Activated T-cell treated with anti-CD3 and anti-CD28 coated beads, Interleukin-2, amount 50 U/mL, for 1 hour (primary cell): Measurements from ENCODE around the gene TVP23A.

ENCODE experiments used
- DNase-seq: peaks from one replicate; pipeline ENCODE4 v3.0.0-alpha.2; 2020

TVP23A gene

DNA sequence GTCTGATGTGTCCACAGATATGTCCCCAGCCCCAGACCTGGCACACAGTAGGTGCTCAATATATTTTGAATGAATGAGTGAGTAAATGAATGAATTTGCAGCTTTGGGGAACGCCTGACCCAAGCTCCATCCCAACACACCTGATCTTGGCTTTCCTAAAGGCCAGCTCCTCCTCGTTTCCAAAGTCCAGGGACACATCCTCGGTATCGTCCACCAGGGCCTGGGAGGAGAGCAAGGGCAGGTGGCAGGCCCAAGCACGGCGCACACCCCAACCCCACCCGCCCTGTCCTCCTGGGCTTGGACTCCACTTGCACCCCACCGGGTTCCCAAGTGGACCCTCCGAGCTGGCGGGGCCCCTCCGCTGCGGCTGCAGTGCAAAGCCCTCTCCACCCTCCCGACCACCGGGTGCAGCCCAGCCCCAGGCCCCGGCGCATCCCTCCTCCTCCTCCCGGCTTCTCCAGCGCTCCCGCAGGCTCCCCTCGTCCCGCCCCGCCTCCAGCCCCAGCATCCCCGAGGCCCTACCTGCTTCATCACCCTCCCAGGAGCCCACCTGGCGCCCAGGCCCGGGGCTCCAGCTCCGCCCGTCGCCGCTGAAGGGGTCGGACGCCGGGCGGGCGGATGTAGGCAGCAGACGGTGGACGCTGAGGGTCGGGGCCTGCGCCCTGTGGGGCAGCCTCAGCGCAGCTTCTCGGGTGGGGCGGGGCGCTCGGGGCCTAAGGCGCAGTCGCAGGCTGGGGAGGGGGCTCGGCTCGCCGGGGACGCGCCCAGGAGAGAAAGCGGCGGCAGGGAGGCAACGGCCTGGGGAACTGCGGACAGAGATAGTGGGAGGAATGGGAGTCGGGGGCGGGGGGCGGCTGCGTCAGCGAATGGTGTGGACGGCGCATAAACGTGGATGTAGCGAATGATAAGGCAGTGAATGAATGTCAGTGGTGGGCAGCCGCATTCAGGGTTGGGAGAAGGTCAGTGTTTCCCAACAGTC lies at the start of gene TVP23A:
TVP23A (minus strand) TSS at position 832 of the 979 bp plus-strand sequence; CDS start at position 531, 301 bp downstream.
- DNase-seq: no peak

DNA sequence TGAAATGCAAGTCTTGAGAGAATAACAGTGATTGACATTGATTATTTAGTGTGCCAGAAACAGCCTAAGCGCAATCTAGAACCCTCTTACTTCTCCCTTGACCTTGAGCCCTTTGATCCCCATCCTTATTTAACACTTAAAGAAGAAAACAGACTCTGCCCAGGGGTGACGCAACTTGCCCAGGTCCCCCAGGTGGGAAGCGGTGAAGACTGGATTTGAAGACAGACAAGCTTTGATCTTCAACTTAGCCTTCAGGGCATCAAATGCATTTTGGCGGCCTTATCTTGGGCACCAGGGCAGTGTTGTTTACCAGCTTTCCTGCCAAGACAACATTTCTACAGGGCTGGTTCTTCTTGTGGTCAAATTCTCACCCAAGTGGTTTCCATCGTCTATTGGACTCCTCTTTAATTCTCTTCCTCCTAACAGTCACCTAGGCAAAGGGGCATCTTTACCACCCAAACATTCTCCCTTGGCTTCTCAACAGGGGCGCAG lies 49.6 kb upstream of the TVP23A start:
- no peak for DNase-seq

DNA sequence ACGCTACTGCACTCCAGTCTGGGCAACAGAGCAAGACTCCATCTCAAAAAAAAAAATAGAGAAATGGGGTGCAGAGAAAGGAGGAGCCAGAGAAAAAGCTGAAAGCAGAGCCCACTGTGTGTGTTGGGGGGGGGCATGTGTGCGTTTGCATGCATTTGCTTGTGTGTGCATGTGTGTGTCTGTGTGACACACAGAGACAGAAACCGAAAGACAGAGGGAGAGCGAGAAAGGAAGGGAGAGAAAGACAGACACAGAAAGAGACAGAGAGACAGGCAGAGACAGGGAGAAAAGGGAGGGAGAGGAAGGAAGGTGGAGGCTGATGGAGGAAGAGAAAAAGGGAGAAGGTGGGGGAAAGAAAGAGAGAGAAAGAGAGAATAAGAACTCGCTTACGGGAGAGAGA lies 48.6 kb upstream of the TVP23A start:
- no peak for DNase-seq

DNA sequence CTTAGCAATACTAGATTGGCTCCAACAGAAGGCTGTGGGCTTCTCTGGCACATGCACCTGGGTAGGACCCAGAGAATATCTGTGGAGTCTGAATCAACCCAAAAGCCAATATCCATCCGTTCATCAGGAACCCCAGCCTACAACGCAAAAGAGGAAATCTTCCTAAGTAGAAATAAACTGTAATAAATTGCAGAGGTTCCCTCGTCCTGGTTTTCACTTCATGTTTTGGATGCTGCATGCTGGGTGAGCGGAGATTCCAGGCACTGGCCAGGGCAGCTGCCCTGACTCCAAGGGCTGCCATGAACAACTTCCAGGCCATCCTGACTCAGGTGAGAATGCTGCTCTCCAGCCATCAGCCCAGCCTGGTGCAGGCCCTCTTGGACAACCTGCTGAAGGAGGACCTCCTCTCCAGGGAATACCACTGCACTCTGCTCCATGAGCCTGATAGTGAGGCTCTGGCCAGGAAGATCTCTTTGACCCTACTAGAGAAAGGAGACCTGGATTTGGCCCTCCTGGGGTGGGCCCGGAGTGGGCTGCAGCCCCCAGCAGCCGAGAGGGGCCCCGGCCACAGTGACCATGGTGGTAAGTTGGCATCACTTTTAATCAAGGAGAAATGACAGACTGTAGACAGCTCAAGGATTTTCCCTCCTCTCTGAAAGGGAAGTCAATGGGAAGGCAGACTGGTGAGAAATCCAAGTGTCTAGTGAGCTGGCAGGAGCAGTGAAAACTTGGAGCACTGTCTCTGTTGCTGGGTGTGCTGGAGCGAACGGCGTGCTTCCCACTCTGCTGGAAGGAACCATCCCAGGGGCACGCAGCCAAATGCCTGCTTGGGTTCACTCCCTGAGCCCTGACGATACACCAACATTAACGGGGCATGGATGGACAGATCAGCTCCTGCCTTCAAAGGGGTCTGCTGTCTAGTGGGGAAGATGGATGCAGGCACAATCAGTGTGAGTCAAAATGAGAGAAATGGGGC lies 47.7 kb upstream of the TVP23A start:
- no peak for DNase-seq

DNA sequence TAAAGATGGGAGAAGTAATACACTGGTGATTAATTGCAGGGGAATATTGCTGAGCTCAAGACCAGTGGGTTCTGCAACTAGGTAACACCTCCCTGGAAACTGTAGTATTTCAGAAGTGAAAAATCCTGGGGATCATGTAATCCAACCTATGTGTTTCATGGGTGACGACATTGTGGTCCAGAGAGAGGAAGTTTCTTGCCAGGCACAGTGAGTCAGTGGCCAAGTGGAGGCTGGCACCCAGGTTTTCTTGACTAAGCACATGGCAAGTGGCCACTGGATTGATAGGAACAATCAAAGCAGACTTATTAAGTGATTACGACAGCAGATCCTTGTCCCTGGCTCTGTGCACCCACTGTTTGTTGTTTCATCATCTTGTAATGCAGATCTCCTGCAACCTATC lies 43.8 kb upstream of the TVP23A start:
- no peak for DNase-seq

DNA sequence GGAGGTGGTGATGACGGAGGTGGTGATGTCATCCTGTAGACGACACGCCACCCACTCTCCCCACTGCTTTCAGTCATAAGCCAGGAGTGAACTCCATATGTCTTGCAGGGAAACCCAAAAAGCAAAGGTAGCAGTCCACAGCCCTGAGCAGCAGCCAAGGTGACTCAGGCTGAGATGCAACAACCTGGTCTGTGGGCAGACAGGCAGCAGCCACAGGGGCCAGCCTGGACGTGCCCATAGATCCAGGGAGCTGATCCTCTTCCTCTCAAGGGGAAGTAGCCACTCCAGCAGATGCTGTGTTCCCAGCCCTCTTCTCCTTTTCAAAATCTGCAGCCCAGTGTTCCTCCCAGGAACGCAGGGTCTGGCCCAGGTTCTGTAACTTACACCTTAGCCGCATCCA lies 41.1 kb upstream of the TVP23A start:
- no peak for DNase-seq

DNA sequence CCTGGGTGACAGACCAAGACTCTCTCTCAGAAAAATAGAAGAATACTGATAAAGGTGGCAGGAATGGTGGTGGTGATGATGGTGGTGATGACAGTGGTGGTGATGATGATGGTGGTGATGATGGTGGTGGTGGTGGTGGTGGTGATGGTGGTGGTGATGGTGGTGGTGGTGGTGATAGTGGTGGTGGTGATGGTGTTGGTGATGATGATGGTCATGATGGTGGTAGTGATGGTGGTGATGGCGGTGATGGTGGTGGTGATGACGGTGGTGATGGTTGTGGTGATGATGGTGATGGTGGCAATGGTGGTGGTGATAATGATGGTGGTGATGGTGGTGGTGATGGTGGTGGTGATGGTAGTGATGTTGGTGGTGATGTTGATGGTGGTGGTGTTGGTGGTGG lies 40.4 kb upstream of the TVP23A start:
- DNase-seq: no peak

DNA sequence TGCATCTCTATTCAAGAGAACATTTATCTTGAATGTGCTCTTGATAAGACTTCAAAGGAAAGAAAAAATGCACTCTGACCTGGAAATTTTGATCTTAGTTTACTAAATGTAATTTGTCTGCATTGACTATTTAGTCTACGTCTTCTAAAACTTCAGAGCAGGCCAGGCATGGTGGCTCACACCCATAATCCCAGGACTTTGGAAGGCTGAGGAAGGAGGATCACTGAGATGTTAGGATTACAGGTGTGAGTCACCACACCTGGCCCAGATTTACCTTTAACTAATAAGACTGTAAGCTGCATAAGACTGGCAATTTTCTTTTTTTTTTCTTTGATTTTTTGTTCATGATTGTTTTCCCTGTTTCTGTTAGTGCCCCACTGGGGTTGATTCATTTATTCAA lies 39.6 kb upstream of the TVP23A start:
- DNase-seq: no peak

DNA sequence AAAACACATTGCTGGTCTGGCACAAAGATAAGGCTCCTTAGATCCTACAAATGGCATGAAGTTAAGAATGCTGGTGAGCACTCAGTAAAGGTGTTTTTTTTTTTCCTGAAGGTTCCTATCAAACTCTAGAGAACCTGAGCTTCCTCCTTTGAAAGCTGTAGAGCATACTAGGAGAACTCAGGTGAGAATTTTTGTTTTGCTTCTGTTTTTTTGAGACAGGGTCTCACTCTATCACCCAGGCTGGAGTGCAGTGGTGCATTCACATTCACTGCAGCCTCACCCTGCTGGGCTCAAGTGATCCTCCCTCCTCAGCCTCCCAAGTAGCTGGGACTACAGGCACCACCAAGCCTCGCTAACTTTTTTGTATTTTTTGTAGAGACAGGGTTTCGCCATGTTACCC lies 37.4 kb upstream of the TVP23A start:
- DNase-seq: no peak

DNA sequence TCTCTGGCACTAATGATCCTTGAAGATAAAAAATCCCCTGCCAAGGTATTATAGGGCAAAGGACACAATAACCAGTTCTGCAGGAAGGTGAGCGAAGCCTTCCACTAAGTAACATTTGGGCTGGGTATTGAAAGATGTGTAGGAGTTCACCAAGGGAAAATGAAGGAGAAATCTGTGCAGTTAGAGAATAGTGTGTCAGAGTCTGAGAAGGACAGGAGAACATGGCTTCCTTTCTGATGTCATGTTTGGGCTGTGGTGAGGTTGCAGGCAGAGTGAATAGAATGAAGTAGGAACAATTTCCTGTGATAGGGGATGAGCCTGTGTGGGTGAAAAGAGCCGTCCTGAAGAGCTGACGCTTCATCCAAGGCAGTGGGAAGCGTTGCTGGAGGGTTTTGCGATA lies 34.4 kb upstream of the TVP23A start:
- no peak for DNase-seq

DNA sequence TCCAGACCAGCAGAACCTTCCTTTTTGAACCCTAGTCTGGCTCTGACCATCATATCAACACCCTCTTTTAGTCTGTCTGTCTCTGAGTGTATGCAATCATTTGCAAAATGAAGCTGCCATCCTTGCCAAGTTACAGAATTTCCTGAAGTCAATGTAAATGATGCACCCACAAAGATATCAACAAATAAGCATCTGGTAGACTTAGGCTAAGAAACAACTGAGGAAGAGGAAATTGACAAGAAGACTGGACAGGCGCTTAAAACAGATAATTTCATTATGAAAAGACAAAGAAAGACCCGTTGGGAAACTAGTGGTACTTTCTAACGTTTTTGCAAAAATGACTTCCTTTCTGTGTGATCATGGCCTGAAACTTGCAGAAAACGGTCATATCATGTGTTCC lies 33.7 kb upstream of the TVP23A start:
- no peak for DNase-seq

DNA sequence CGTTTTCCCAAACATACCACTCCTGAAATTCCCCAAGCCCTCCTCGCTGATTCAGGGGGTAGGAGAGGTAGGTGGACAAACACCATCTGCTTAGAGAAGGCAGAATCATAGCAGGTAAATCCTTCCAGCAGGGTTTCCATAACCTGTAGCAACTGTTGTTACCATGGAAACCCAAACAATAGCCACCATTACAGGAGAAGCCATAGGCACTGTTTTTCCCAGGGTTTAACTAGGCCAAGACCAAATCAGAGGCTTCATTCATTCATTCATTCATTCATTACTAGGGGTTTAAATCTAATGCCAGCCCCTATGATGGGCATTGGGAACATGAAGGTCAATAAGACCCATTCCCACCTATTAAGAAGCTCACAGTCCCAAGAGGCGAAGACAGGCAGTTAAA lies 32.9 kb upstream of the TVP23A start:
- DNase-seq: no peak

DNA sequence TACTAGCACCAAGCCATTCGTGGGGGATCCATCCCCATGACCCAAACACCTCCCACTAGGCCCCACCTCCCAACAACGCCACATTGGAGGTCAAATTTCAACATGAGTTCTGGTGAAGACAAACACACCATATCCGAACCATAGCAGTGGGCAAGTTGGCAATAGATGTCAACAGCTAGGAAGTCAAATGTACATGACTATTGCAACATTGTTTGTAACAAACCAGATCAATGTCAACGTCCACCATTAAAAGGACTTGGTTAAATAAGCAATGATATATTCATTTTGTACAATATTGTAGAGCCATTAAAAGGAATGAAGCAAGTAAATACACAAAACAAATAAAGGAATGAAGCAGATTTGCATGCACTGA lies 31.9 kb upstream of the TVP23A start:
- no peak for DNase-seq

DNA sequence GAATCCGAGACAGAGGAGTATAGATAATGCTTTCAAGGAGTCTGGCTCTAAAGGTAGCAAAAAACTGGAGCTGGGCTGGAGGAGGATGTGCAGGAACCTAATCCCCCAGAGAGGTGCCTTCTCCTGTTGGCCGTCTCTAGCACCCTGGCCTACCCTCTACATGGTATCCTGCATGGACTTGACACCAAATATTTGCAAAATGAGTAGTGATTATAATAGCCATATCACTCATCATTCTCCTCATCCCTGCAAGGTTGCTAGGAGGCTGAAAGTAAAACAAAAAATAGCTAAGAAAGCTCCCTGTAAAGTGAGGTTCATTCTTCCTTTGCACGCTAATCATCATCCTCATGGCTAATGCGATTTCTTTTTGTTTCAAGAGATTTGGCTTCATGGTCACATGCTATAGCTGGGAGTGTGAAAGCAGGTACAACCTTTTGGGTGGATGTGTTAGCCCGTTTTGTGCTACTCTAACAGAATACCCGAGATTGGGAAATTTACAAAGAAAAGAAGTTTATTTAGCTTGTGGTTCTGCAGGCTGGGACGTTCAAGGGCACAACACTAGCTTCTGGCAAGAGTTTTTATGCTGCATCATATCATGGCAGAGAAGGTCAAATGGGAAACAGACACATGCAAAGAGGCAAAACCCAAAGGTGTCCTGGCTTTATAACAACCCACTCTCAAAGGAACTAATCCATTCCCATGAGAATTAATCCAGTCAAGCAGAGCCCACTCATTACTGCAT lies 31.3 kb upstream of the TVP23A start:
- no peak for DNase-seq

DNA sequence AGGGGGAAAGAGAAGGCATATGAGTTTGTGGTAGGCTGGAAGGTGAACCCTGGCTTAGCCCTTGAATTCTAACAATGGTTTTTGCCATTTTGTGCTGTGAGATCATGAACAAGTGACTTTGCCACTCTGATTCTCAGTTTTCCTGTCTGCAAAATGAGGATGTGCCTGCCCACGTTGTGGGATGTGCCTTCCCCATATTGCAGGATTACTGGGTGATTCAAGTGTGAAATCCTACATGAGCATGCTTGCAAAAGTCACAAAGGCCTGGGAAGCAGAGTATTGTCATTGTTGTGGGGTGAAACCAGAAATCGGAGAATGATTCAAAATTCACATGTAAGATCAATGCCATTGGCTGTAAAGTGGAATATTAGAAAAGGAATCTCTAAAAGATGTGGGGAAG lies 28.6 kb upstream of the TVP23A start:
- DNase-seq: no peak

DNA sequence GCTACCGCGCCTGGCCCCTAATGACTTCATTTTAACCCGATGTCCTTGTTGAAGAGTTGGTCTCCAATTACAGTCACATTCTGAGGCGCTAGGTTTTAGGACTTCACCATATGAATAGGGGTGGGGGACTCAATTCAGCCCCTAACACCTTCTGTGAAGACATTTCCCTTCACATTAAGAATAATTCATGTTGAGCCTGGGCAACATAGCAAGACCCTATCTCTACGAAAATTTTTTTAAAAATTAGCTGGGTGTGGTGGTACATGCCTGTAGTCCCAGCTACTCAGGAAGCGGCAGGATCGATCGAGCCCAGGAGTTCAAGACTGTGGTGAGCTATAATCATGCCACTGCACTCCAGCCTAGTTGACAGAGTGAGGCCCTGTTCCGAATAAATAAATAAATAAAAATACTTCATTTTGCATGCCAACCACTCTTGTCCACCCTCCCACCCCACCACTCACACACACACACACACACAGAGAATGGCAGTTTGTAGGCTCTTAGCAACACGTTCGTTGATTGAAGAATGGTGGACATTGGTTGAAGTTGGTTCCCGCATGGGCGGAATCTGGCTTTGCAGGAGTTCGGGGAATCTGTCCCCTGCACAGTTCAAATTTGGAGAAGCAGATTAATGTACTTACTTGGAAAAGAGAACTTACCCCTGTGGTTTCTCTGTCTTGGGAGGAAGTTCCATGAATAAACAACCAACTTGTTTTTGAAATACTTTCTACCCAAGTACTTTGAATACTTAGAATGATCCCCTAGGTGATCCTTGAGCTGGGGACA lies 27.8 kb upstream of the TVP23A start:
- no peak for DNase-seq

DNA sequence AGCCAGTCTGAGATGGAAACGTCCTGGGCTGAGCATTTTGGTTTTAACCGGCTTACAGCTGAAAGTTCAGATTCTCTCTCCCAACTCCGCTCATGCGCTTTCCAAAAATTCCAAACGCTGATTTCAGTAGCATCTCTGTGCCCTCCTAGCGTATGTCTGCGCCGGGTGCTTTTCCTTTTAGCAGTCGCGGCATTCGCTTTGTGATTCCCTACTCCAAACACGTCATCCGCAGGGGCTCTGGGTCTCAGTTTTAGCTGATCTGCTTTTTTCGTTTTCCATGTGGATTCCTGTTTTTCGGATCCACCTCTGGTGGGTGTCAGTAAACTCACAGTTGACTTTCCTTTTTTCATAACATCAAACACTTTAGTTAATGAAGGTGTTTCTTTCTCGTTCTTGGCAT lies 22.1 kb upstream of the TVP23A start:
- DNase-seq: no peak

DNA sequence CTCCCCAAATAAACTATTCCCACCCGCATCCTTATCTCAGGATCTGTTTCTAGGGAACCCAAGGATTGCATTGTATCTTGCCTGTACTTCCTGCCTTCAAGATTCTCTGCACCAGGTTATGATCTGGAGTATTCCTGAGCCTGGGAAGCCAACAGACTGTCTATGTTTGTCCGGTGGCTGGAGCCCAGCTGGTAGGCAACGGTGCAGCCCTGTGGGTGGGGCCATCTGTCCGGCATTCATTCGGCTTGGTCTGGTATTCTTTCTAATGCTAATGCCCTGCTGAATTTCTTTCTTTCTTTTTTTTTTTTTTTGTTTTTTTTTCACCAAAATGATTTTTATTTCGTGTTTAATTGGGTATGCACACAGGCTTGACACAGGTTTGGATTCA lies 20.7 kb upstream of the TVP23A start:
- DNase-seq: no peak

DNA sequence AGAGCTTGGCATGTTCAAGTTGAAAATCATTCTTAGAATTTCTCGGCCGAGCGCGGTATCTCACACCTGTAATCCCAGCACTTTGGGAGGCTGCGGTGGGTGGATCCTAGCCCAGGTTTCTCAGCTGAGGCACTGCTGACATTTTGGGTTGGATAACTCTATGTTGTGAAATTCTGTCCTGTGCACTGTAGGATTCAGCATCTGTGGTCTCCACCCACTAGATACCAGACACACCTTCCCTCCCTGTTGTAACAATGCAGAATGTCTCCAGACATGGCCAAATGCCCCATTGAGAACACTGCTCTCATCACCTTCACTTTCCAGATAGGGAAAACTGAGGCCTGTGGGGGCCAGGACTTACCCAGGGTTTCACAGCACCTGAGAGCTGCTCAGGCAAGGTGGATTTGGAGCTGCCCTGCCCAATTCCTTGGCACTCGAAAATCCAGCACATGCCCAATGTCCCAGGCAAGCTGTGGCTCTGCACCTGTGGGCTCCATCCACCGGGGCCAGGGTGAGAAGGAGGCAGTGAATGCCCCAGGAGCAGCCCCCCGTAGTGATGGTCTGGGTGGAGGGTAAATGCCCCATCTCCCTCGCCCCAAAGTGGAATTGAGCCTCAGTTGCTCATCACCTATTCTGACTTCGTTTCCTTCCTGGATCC lies 20.2 kb upstream of the TVP23A start:
- DNase-seq: no peak

DNA sequence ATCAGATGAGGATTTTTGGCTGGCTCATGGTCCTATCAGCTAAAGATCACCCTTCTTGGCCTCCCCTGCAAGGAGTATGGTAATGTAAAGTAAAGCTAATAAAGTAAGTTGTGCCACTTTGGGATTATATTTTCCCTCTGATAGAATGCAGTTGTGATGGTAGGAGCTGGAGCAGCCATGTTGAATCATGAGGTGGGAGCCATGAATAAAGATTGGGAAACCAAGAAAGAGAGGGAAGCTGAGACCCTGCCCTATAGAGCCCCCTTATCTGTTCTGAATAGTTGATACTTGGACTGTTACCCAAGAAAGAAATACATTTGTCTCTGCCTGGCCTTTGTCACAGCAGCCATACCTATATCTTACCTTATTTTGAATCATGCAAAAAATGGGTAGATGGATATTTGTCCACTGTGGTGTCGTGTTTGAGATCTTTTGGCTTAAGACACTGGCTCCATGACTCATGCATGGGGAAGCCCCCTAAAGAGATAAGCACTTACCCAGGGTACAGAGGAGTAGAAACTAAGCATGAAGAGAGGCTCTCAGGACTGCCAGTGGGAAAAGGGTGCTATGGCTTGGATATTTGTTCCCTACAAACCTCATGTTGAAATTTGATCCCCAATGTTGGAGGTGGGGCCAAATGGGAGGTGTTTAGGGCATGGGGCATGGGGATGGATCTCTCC lies 17.7 kb upstream of the TVP23A start:
- no peak for DNase-seq
